DOHH2 (cell line): ENCODE measurements around the gene GAR1.

Experiments used
- CTCF ChIP-seq: fragments of 200-600 bp; sonication (generic); IDR thresholded peaks from one replicate; pipeline ENCODE4 v1.5.1; 2014; ENCODE audit warnings: antibody characterized with exemption, mild to moderate bottlenecking, low read depth, low read length; ENCODE audit not compliant: poor library complexity, severe bottlenecking
- EZH2phosphoT487 ChIP-seq: fragments of 200-600 bp; sonication (generic); IDR thresholded peaks from 2 replicates; pipeline ENCODE4 v1.6.1; 2017; ENCODE audit warnings: borderline replicate concordance, mild to moderate bottlenecking, antibody characterized with exemption, low read length, moderate library complexity, mixed read lengths

- peak; percentile 54 for TF ChIP-seq CTCF
- TF ChIP-seq EZH2phosphoT487 = no peak
These were observed 11.5 kb upstream of the GAR1 start for GRCh38 chr4:109803924-109804571.
